NCI-H1105 treated with DMSO at 0.1 percent for 48 hours (cell line): ENCODE data around the gene DDX27.

Source experiments
- DNase-seq: peaks from one replicate; lab custom pipeline; 2025; lab: John Stamatoyannopoulos, UW

DDX27 gene

DNA sequence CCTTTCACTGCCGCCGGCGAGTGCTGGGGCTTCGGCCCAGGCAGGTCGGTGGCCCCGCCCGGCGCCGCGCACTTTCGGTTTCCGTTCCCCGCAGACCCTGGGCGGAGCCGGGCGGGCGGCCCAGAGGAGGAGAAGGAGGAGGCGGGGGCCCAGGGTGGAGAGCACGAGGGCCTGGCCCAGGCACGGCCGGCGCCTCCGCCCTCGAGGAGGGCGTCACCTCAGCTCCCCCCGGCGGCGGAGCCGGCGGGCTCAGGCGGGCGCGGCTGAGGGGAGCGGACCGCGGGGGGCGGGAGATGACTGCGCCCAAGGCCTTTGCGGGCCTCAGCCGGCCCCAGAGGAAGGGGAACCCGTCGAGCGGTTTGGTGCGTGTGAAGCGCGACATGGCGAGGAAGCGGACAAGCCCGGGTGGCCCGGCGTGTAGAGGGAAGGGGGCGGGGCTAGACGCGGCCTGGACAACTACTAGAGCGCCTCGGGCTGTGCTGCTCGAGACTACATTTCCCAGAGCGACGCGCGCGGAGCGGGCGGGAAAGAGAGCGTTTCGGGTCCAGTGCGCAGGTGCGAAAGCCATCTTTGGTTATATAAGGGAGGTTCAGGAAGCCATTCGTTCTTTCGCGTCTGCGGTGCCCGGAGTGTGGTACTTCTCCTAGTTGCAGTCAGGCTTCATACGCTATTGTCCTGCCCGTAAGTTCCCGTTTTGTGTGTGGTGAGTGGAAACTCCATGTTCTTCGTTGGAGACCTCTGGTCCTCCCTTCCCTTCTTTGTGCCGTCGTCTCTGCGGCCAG is 59.0 kb downstream of the DDX27 start, which contains the start of gene ZNFX1:
Gene ZNFX1, minus strand, starts transcription at position 22 of the 782 bp plus-strand sequence. CDS start 2,218 bp downstream, outside the sequence.
- DNase-seq, result peak; percentile 97

GRCh38 chr20:49278818-49279676 is 59.8 kb downstream of the DDX27 start:
- DNase-seq, result peak; percentile 58

DNA sequence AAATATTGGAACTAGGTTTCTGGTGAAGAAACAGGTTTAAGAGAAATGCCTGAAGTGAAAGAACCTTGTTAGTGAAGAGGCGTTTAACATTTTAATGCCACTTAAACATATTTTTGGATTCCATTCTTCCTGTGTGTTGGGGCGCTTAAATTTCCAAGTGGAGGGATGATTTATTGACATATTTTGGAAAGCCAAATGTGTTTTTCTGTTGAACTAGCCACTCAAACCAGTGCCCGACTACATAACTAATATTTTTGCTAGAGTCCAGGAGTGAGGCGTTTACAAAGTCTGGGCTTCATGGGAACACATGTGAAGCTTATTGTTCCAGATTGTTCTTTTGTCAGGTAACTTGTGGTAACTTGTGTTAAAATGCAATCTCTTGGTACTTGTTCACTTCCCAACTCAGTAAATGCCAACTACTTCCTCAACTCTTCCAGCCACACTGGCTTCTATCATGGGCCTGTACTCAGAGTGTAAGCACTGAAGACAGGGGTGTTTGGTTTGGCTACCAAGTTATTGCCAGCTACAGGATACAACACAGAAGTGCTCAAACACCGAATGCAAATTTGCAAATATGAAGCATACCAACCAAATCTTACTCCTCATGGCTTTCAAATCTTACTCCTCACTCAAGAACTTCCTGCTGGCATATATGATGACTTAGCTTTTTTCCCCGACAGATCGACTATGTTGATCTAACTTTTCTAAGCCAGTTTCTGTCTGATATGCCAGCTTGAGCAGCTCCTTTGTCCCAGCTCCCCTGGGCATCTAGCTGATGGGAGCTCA is 60.7 kb downstream of the DDX27 start:
- no peak for DNase-seq

DNA sequence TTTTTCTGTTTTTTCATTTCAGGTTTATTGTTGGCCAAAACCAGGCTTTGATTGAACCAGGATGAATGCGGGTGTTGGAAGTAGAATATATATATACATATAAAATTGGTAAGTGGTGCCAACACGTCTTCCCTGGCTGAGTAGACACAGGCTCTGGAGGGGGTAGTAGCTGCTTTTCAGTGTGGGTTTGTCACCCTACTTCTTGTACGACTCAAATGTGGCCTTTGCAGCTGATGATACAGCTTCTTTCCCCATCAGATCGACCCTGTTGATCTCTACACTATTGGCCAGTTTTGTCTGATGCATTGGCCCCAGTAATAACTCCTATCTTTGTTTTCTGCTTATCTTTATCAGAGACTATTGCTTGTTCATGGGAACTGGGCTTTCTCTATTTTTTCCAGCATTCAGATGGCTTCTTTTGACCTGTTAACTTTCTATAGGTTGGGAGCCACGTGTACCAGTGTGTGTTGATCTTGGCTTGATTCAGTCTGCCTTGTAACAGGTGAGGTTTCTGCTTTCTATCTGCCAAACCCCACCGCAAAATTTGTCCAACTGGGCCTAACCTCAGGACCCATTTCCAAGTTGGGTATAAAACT is 61.3 kb downstream of the DDX27 start:
- DNase-seq, result no peak

DNA sequence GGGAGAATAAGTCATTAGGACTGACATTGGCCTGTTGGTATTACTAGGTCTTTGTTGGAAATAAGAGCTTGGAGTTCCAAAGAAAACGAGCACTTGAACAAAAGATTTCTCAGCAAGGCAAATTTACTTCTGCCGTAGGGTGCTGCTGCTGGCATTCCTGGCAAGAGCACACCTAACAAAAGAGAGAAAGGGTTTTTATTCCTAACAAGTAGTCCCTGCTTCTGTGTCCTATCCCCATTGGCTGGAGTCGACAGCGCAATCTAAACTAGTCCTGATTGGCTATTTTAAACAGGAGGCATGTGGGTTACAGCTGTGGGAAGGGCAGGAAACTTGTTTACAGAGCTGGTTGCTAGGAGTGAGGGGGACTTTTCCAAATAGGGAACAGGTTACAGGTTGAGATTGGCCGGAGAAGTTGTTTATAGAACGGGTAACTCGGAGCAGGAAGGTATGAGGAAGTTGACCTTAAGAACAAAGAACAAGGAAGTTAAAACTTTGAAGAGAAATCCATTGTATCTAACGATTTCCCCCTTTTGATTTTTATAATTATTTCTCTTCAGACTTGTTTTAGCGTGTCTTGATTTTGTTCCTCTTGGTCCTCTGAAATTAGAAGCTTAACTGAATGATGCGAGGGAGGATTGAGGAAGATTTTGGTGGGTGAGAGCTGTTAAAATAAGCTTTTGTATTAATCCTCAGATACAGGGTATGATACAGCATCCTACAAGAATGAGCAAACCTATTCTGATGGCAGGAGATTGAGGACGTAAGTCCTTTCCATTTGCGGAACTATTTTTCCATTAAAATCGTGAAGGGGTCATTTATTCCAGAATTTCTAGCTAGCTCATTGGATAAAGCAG is 62.1 kb downstream of the DDX27 start:
- no peak for DNase-seq

DNA sequence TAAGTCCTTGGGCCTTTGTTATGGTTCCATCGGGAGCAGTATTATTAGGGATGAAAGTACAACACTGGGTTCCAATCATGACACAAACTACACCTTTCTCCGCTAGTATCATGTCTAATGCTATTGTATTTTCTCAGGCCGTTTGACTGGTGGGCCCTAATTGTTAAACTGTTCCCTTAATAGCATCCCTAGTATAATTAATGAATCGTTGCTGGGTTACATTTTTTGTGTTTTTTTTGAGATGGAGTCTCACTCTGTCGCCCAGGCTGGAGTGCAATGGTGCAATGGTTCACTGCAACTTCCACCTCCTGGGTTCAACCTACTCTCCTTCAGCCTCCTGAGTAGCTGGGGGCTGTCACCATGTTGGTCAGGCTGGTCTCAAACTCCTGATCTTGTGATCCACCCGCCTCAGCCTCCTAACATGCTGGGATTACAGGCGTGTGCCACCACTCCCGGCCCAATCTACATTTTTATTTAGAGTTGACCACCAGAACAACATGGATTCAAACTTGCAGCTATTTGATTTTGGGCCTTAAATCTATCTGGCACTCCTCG is 62.8 kb downstream of the DDX27 start:
- DNase-seq, result no peak

- DNase-seq, result no peak
These were observed 63.5 kb downstream of the DDX27 start for GRCh38 chr20:49282584-49283171.

- no peak for DNase-seq
These were observed 64.0 kb downstream of the DDX27 start for GRCh38 chr20:49283176-49283702.

DNA sequence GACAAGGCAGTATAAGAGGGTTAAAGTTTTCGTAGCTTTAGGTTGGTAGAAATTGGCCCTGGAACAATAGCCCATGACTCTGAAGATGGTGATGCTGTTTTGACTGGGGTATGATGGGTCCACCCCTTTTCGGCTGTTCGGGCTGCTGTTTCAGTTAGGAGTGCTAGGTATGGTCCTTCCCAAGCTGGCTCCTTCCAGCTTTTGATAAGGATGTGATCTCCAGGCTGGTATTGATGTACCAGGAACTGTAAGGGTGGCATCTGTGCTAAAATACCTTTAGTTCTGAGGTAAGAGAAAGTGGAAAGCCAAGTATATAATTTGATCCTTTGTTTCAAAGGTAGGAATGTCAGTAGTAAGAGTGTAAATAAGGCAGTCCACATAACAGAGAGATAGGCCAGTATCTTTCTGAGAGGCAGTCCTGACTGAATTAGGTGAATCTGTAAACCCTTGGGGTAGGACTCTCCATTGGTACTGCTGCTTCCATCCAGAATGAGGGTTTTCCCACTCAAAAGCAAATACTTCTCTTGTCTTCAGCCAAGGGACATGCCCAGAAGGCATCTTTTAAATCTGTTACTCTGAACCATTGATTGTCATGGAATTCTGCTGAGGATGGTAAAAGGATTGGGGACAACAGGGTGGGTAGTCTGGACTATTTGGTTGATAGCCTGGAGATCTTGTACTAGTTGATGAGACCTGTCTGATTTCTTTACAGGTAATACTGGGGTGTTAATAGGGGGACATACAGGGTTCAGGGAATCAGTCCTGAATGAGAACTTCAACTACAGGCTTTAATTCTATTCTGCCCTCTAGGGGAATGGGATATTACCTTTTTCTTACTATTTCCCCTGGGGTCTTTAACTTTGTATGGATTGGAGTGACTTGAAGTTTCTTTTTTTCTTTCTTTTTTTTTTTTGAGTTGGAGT is 64.7 kb downstream of the DDX27 start:
- DNase-seq, result no peak

DNA sequence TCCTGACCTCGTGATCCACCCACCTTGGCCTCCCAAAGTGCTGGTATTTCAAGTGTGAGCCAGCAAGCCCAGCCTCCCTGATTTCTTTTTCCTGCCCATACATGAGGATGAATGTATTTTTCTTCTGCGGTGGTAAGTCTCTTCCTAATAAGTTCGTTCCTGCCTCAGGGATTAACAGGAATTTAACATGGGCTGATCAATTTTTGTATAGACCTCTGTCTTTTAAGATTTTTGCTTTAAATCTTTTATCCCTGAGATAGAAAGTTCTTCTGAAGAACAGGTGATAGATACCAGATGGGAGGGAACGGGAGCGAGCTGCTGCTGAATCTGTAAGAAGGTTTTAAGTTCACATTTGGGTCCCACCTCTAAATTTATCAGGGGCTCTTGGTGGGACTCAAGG is 65.6 kb downstream of the DDX27 start:
- no peak for DNase-seq

DNA sequence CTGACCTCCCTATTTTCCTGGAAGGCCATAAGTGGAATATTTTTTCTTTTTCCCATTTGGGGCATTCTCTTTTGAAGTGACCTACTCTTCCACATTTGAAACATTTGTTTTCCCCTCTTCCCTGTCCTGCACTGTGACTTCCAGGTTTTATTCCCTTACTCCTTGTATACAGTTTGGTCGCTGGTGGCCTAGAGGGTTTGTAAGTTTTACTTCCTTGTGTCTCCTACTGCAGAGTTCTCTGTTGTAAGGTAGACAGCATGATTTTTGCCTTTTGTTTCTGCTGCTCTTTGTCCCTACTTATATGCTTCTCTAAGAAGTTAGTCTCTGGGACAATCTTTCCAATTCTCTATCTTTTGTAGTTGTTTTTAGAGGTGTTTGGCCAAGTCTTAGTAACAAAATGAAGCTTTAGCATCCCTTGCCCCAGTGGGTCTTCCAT is 66.0 kb downstream of the DDX27 start:
- no peak for DNase-seq

- no peak for DNase-seq
These were observed 66.7 kb downstream of the DDX27 start for GRCh38 chr20:49285813-49286494.

- no peak for DNase-seq
These were observed 67.7 kb downstream of the DDX27 start for GRCh38 chr20:49286689-49287551.

DNA sequence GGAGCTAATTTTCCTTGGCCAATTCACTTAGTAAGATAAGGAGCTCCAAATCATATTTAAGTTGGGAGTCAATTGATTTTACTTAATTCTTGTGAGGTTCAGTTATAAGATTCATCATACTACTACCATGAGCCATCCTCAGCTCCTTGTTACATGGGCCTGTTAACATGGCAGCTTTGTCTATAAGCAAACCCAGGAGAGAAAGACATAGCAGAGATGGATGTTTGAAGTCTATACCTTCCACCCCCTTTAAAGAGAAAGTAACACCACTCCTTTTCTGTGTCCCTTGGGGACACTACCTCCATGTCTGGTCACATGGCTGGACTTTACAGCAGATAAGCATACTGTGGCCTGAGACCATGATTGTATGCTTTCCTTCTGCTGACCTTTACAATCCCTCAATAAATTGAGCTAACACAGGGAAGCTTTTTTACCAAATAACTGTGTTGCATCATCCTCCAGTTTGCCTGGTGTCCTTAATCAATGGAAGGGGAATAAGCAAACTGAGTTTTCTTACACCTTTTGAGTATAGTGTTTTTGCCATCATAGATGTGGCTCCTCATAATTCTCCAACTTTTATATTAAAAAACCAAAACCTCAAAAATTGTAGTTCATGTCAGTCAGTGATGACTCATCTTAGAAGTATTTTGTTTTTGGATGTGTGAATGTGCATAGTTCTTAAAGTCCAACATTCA is 68.5 kb downstream of the DDX27 start:
- DNase-seq, result no peak

DNA sequence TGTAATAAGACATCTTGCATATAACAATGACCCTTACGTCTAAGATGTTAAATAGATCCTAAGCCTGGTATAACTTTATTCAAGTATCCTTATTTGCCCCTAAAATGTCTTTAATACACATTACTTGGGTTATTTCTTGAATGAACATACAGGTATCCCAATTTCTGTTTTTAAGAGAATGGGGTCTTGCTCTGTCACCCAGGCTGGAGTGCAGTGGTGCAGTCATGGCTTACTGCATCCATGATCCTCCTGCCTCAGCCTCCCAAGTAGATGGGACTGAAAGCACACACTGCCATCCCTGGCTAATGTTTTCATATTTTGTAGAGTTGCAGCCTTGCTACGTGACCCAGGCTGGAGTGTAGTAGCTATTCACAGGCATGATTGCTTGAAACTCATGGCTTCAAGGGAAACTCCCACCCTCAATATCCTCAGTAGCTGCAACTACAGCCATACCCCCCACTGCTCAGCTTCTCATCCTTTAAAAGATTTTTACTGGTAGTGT is 69.1 kb downstream of the DDX27 start:
- no peak for DNase-seq
